NCI-H1930 (cell line): ENCODE data around the gene FAM53B.

Source experiments
- DNase-seq, 2 experiments: peaks; one replicate each; lab custom pipeline; 2025; lab: John Stamatoyannopoulos, UW

The FAM53B gene

GRCh38 chr10:124677749-124678556 lies 66.2 kb downstream of the FAM53B start:
- no peak for DNase-seq

GRCh38 chr10:124677293-124677699 lies 66.9 kb downstream of the FAM53B start:
- DNase-seq, result no peak

- no peak for DNase-seq
Measured at GRCh38 chr10:124676416-124677062, 67.6 kb downstream of the FAM53B start.

- no peak for DNase-seq
Measured at GRCh38 chr10:124675824-124676223, 68.4 kb downstream of the FAM53B start.

GRCh38 chr10:124675261-124675660 lies 68.9 kb downstream of the FAM53B start:
- no peak for DNase-seq

- DNase-seq, result no peak
Measured at GRCh38 chr10:124674768-124675222, 69.4 kb downstream of the FAM53B start.

- DNase-seq, result no peak
Measured at GRCh38 chr10:124672181-124672638, 72.0 kb downstream of the FAM53B start.

- no peak for DNase-seq
Measured at GRCh38 chr10:124671486-124672075, 72.6 kb downstream of the FAM53B start.

- no peak for DNase-seq
Measured at GRCh38 chr10:124670849-124671248, 73.3 kb downstream of the FAM53B start.

GRCh38 chr10:124669824-124670654 lies 74.1 kb downstream of the FAM53B start:
- no peak for DNase-seq

- DNase-seq, result no peak
Measured at GRCh38 chr10:124669141-124669823, 74.9 kb downstream of the FAM53B start.

GRCh38 chr10:124668517-124669051 lies 75.6 kb downstream of the FAM53B start:
- DNase-seq, result no peak

GRCh38 chr10:124667425-124668345 lies 76.5 kb downstream of the FAM53B start:
- no peak for DNase-seq

GRCh38 chr10:124666494-124666893 lies 77.7 kb downstream of the FAM53B start:
- no peak for DNase-seq

- DNase-seq, result no peak
Measured at GRCh38 chr10:124665980-124666379, 78.2 kb downstream of the FAM53B start.

- DNase-seq, result no peak
Measured at GRCh38 chr10:124665558-124665957, 78.6 kb downstream of the FAM53B start.

GRCh38 chr10:124665091-124665490 lies 79.1 kb downstream of the FAM53B start:
- DNase-seq, result no peak

- DNase-seq, result no peak
Measured at GRCh38 chr10:124663766-124664360, 80.3 kb downstream of the FAM53B start.

GRCh38 chr10:124663228-124663627 lies 81.0 kb downstream of the FAM53B start:
- DNase-seq, result no peak
